Tibial nerve (tissue), 3 donors: ENCODE results near the gene ATP6V1C2.

Experiments used
- POLR2A ChIP-seq, 2 donors: fragments of 450-650 bp; IDR thresholded peaks; one replicate each; pipeline ENCODE4 v1.6.1; 2017; ENCODE audit warnings: antibody characterized with exemption in 2 of 2, mild to moderate bottlenecking in 2 of 2, moderate library complexity in 2 of 2
- TF ChIP-seq, protein P1 (sequence below), 5 experiments: fragments of 200-600 bp in 3 of 5; fragments of 450-650 bp in 2 of 5; sonication (generic) in 3 of 5; IDR thresholded peaks; one replicate each; pipeline ENCODE4 v1.5.1; 2016 to 2019; ENCODE audit warnings: antibody characterized with exemption in 5 of 5, mild to moderate bottlenecking in 3 of 5, moderate library complexity in 2 of 5

DNA sequence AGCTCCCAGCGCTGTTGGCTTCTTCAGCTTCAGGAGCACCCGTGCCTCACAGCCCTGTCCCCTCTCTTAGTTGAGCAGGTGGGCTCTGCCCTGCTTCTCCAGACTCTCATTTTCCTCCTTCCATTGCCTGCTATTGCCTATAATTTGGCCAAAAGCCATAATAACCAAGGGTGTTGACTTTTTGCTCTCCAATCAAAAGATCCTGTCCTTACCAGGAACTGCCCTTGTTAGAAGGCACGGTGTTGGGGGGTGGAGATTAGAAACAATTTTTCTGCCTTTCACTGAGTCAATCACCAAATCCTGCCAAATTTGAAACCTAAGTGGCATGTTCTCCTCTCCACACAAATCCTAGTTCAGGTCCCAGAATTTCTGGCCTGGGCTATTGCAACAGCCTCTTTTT lies 107.9 kb downstream of the ATP6V1C2 start:
- TF ChIP-seq, protein P1, sequence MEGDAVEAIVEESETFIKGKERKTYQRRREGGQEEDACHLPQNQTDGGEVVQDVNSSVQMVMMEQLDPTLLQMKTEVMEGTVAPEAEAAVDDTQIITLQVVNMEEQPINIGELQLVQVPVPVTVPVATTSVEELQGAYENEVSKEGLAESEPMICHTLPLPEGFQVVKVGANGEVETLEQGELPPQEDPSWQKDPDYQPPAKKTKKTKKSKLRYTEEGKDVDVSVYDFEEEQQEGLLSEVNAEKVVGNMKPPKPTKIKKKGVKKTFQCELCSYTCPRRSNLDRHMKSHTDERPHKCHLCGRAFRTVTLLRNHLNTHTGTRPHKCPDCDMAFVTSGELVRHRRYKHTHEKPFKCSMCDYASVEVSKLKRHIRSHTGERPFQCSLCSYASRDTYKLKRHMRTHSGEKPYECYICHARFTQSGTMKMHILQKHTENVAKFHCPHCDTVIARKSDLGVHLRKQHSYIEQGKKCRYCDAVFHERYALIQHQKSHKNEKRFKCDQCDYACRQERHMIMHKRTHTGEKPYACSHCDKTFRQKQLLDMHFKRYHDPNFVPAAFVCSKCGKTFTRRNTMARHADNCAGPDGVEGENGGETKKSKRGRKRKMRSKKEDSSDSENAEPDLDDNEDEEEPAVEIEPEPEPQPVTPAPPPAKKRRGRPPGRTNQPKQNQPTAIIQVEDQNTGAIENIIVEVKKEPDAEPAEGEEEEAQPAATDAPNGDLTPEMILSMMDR (IDR thresholded peaks at IDR 0.05), result no peak
- TF ChIP-seq POLR2A (IDR thresholded peaks at IDR 0.05), result no peak
